ENCODE measurements around the gene ZSCAN26.

ZSCAN26 gene

DNA sequence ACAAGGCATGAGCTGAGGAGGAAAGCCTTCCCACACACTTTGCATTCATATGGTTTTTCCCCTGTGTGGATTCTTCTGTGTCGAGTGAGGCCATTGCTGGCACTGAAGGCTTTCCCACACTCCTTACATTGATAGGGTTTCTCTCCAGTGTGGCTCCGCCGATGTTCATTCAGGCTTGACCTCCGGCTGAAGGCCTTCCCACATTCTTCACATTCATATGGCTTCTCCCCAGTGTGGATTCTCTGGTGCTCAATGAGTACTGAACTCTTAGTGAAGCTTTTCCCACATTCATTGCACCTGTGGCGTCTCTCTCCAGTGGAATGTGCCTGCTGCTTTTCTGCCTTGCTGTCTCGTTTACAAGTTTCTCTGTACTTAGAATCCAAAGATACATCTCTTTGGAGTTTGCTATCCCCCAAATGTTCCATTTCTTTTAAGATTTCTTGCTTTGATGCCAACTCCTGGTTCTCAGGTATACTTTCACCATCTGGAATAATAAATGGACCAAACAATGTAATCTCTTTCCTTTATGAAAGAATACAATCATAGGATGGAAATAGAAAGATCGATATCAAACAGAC, 59.5 kb downstream of the ZSCAN26 start:
- no peak for DNase-seq
